Stimulated activated naive CD8-positive, alpha-beta T cell treated with anti-CD3 and anti-CD28 coated beads, Interleukin-15, amount 100 ng/mL, for 72 hours (primary cell): ENCODE measurements around the gene CENPP.

Experiments
- ATAC-seq: fragments of 150-1000 bp; cut with Tn5 transposase; 2 replicates; pipeline ENCODE4 v1.10.0; 2021; ENCODE audit warnings: mild to moderate bottlenecking, moderate library complexity
- DNase-seq, 2 donors: peaks; one replicate each; pipeline ENCODE4 v3.0.0; 2021 to 2022
- H3K27ac Mint-ChIP-seq, 2 donors: one replicate each; pipeline ENCODE4 v1.8.0; 2022; ENCODE audit warnings: mild to moderate bottlenecking in 2 of 2, mixed read lengths in 2 of 2, moderate library complexity in 2 of 2
- H3K27me3 Mint-ChIP-seq: one replicate; pipeline ENCODE4 v1.8.0; 2022; ENCODE audit warnings: mixed read lengths
- H3K4me1 Mint-ChIP-seq: one replicate; pipeline ENCODE4 v1.8.0; 2022; ENCODE audit warnings: mild to moderate bottlenecking, mixed read lengths
- H3K4me3 Mint-ChIP-seq, 2 donors: one replicate each; pipeline ENCODE4 v1.8.0; 2022; ENCODE audit warnings: mild to moderate bottlenecking in 2 of 2, mixed read lengths in 2 of 2, moderate library complexity in 1 of 2
- H3K9me3 Mint-ChIP-seq, 2 donors: one replicate each; pipeline ENCODE4 v1.8.0; 2022; ENCODE audit warnings: mixed read lengths in 2 of 2

CENPP gene

GRCh38 chr9:92486371-92486770, 160.6 kb downstream of the CENPP start:
- Mint-ChIP-seq H3K4me1 (peaks cover 1% of the 10 kb centered on the region), H3K27me3 (no peaks in the 10 kb centered on the region), H3K27ac (no peak overlapping the region), H3K9me3 (no peaks in the 10 kb centered on the region), H3K4me3 (no peak overlapping the region)
- ATAC-seq, result no peak
- DNase-seq, result no peak

DNA sequence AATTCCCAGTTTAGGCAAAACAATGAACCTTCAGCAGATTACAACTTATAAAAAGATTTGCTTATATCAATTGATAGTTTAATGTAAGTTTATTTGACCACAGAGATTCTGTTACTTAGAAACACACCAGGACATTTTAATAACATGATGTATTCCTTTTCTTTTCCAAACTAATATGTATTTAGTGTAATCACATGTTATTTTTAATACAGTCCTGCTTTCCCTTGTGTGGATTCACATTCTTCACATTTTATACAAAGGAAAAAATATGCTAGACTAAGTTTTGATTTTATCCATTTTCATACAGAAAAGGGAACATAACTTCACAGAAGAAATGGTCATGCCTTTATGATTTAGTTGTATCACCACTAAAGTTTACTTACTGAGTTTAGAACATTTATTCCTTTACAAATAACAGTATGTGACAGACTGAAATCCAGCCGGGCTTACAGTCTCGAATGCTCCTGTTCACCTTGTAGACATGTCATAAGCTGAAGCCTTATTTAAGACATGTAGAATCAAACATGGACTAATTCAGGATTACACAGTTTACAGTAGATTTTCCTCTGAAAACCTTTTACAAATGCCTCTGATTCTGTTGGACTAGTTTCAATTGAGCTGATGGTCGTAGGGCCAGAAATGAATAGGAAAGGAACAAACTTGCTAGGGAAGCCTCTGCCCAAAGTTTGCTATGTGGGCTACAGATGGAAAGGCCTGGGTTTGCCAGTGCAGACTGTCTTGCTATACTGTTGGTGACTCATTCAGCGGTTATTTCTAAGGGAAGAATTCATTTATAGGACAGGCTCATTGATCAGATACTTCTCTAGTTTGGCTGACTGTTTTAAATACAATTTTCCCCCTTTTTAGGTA, 163.2 kb downstream of the CENPP start:
- no peak overlapping the region for H3K27ac Mint-ChIP-seq
- DNase-seq (no peak), ATAC-seq (no peak)
- H3K4me3 Mint-ChIP-seq, result no peak overlapping the region
- no peaks in the 10 kb centered on the region for H3K27me3 Mint-ChIP-seq
- no peaks in the 10 kb centered on the region for H3K9me3 Mint-ChIP-seq
- no peaks in the 10 kb centered on the region for H3K4me1 Mint-ChIP-seq

GRCh38 chr9:92492781-92493401, 167.1 kb downstream of the CENPP start:
- H3K27ac Mint-ChIP-seq, result peak overlapping the region in 1 of 2 donors; percentile 61
- ATAC-seq (no peak), DNase-seq (no peak)
- H3K27me3 Mint-ChIP-seq, result no peaks in the 10 kb centered on the region
- H3K9me3 Mint-ChIP-seq, result no peaks in the 10 kb centered on the region
- H3K4me1 Mint-ChIP-seq, result no peaks in the 10 kb centered on the region
- H3K4me3 Mint-ChIP-seq, result no peak overlapping the region

DNA sequence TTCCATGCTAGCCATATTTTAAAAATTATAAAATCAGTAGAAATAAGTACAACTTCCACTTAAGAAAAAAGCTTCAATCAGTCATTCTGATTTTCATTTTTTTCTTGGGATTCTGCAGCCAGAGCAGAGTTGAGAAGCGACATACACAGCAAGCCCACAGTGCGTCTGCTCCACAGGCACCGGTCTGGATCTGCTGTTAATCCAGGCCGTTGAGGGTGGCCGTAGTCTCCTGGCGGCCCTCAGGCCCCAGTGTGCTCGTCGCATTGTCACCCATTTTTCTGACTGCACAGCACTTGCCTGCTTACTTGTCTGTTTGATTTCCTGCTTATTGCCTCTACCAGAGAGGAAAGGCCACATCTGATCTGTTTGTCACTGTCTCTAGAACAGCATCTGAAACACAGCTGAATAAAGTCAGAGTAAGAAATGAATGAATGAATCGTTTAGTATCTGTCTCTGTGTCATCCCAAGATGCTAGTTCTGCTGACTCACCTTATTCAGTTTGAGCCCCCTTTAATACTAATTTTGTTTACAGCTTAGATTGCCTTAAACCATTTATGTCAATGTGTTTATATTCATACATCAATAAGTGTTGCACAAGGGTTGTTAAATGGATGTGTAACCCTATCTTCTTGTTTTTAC, 168.1 kb downstream of the CENPP start:
- H3K27me3 Mint-ChIP-seq, result no peaks in the 10 kb centered on the region
- no peak overlapping the region for H3K4me3 Mint-ChIP-seq
- ATAC-seq (peak; percentile 35), DNase-seq (no peak)
- peak overlapping the region in 1 of 2 donors; percentile 59 for H3K27ac Mint-ChIP-seq
- no peaks in the 10 kb centered on the region for H3K9me3 Mint-ChIP-seq
- no peaks in the 10 kb centered on the region for H3K4me1 Mint-ChIP-seq

GRCh38 chr9:92494856-92495255, 169.1 kb downstream of the CENPP start:
- Mint-ChIP-seq H3K9me3 (no peaks in the 10 kb centered on the region), H3K27ac (no peak overlapping the region), H3K27me3 (no peaks in the 10 kb centered on the region), H3K4me1 (no peaks in the 10 kb centered on the region), H3K4me3 (no peak overlapping the region)
- ATAC-seq (no peak), DNase-seq (no peak)

- H3K4me1 Mint-ChIP-seq, result no peaks in the 10 kb centered on the region
- no peaks in the 10 kb centered on the region for H3K9me3 Mint-ChIP-seq
- no peak overlapping the region for H3K4me3 Mint-ChIP-seq
- ATAC-seq (no peak), DNase-seq (no peak)
- no peak overlapping the region for H3K27ac Mint-ChIP-seq
- H3K27me3 Mint-ChIP-seq, result no peaks in the 10 kb centered on the region
Measured at GRCh38 chr9:92496396-92497176, 170.8 kb downstream of the CENPP start.

DNA sequence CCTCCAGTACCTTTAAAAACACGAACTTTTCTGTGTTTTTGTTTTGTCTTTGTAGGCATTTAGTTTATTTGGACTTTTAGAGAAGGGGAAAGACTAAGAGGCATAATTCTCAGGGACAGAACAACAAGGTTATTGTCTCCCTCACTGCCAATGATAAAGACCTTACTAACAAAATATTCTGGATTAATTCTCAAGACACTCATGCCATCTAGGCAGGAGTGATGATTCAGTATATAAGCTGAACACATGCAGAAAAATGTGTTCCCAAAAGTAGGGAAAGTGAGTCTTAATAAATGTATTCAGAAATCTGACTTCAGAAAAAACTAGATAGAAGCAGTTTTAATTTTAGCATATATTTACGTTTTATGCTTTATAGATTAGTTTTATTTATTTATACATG, 173.9 kb downstream of the CENPP start:
- Mint-ChIP-seq H3K9me3 (no peaks in the 10 kb centered on the region), H3K4me3 (no peak overlapping the region), H3K27me3 (no peaks in the 10 kb centered on the region), H3K4me1 (no peaks in the 10 kb centered on the region), H3K27ac (no peak overlapping the region)
- DNase-seq (no peak), ATAC-seq (no peak)

DNA sequence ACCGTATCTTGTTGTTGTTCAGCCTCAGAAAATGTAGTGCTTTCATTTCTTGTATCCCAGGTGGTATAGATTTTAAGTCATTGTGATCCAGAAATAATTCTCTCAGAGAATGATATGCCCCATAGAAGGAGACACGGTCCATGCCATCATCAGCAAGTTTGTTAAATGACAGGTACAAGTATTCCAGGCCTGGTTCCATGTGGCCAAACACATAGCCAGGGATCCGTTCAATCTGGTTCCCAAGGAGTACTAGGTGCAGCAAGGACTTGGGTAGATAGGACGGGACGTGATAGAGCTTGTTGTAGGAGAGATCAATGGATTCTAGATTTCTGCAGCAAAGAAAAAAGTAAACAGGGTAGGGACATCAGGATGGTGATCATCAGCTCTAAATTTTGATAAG, 175.0 kb downstream of the CENPP start:
- no peak overlapping the region for H3K4me3 Mint-ChIP-seq
- H3K27ac Mint-ChIP-seq, result no peak overlapping the region
- DNase-seq, result no peak
- H3K9me3 Mint-ChIP-seq, result no peaks in the 10 kb centered on the region
- no peaks in the 10 kb centered on the region for H3K4me1 Mint-ChIP-seq
- ATAC-seq, result no peak
- H3K27me3 Mint-ChIP-seq, result no peaks in the 10 kb centered on the region

DNA sequence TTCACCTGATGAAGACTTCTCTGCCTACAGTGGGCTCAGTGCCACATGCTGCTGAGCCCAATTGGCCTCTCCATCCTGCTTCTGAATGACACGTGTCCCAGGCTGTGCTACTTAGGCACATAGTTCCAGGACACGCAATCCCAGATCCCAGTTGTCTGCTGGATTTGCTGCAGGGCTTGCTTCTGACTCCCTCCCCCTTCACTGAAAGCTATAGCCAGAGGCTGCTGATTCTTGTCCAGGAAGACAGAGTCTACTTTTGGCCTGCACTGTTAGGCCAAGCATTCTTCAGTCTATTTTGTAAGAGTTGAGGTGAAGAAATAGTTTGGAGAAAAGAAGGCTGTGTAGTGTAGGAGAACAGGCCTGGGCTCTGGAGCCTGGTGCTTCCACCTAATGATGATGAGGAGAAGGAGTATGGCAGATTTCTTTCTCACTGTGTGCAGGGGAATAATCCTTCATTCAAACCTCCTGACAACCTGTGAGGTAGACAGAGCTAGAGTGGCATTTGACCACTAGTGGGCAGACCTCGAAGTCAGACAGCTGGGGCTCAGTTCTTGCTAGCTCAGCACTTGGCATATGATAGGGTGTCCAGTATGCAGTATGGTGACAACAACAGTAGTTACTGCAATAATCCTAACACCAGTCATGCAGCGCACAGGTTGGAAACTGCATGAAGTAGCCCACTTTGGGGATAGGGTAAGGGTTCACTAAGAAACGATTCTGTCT, 176.1 kb downstream of the CENPP start:
- H3K4me3 Mint-ChIP-seq, result no peak overlapping the region
- ATAC-seq (peak; percentile 67), DNase-seq (peak in 1 of 2 donors; percentile 15)
- no peaks in the 10 kb centered on the region for H3K27me3 Mint-ChIP-seq
- H3K4me1 Mint-ChIP-seq, result no peaks in the 10 kb centered on the region
- no peaks in the 10 kb centered on the region for H3K9me3 Mint-ChIP-seq
- H3K27ac Mint-ChIP-seq, result no peak overlapping the region

- no peak for ATAC-seq
- H3K4me3 Mint-ChIP-seq, result no peak overlapping the region
- H3K27me3 Mint-ChIP-seq, result no peaks in the 10 kb centered on the region
- no peak for DNase-seq
- no peaks in the 10 kb centered on the region for H3K9me3 Mint-ChIP-seq
- H3K27ac Mint-ChIP-seq, result no peak overlapping the region
- H3K4me1 Mint-ChIP-seq, result peaks cover 5% of the 10 kb centered on the region
Measured at GRCh38 chr9:92503156-92503555, 177.4 kb downstream of the CENPP start.

DNA sequence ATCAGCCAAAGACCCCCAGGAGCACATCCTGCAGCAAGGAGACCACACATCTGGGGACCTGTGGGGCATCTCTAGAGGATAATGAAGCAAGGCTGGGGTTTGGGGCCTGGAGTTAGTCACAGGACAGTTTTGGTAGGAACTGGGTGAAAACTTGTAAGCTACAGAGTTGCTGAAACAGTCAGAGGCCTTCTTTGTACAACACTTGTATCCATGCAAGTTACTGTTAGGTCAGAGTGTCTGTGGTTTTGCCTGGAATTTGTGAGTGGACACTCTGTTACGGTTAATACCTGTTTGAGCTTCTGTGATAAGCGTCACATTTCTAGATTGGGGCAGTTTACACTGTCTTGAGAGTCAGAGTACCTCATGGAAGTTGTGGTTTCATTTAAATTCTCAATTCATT, 179.1 kb downstream of the CENPP start:
- Mint-ChIP-seq H3K27ac (no peak overlapping the region), H3K4me3 (no peak overlapping the region), H3K27me3 (no peaks in the 10 kb centered on the region), H3K9me3 (no peaks in the 10 kb centered on the region), H3K4me1 (peaks cover 5% of the 10 kb centered on the region)
- no peak for DNase-seq
- ATAC-seq, result no peak

DNA sequence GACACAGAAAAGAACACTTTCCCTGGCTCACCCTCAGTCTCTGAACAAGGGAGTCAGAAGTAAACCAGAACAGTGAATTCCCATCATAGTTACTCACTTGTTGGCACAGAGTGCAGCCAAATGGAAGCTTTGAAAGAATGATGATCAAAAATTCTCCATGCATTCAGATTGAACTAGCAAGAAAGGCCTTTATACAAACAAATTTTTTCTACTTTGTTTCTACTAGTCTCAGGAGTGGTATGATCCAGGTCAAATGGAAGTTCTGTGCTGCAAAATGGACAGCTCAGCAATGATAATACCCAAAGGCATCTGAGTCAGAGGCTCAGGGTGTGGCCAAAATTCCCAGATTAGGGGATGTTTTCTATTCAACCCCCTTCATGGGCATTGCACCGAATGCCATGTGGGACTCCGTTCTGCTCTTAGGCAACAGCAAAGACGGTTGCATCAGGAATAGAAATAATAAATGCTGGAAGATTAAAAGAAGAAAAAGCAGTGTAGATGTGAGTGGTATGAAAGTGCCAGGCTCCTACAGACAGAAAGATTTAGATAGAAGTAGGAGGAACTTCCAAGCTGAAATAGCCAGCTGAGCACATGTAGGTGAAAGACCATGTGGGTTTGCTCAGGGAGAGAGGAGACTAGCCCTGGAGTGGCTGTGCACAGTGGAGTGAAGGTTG, 180.6 kb downstream of the CENPP start:
- DNase-seq, result no peak
- H3K4me1 Mint-ChIP-seq, result peaks cover 5% of the 10 kb centered on the region

GRCh38 chr9:92507005-92507404, 181.3 kb downstream of the CENPP start:
- no peaks in the 10 kb centered on the region for H3K9me3 Mint-ChIP-seq
- H3K27ac Mint-ChIP-seq, result peak overlapping the region in 1 of 2 donors; percentile 4
- DNase-seq (no peak), ATAC-seq (no peak)
- H3K4me3 Mint-ChIP-seq, result no peak overlapping the region
- H3K27me3 Mint-ChIP-seq, result no peaks in the 10 kb centered on the region
- peaks cover 5% of the 10 kb centered on the region for H3K4me1 Mint-ChIP-seq

More for the DNA sequence above, 180.6 kb downstream of the CENPP start:
- no peak for ATAC-seq
- H3K27me3 Mint-ChIP-seq, result no peaks in the 10 kb centered on the region
- H3K27ac Mint-ChIP-seq, result no peak overlapping the region
- H3K4me3 Mint-ChIP-seq, result no peak overlapping the region
- H3K9me3 Mint-ChIP-seq, result no peaks in the 10 kb centered on the region

GRCh38 chr9:92507496-92507895, 181.7 kb downstream of the CENPP start:
- ATAC-seq (no peak), DNase-seq (no peak)
- no peaks in the 10 kb centered on the region for H3K27me3 Mint-ChIP-seq
- no peak overlapping the region for H3K4me3 Mint-ChIP-seq
- peaks cover 7% of the 10 kb centered on the region for H3K4me1 Mint-ChIP-seq
- H3K27ac Mint-ChIP-seq, result peak overlapping the region in 1 of 2 donors; percentile 55
- H3K9me3 Mint-ChIP-seq, result no peaks in the 10 kb centered on the region
